ENCODE data around the gene TUBB4A. TPM values are rescaled to one million over a fixed set of nuclear protein-coding genes. Genes with fewer than 3 reads are reported as not detected.

Gene TUBB4A
- total RNA-seq, 6 experiments from 2014 or later: not detected

GRCh38 chr19:6503407-6504201 is 1.5 kb upstream of the TUBB4A start:
- no peak overlapping the region for H3K4me3 Mint-ChIP-seq
- DNase-seq: no peak
- no peak for TF ChIP-seq CTCF (IDR thresholded peaks at IDR 0.05)
- no peaks in the 10 kb centered on the region for H3K4me1 Mint-ChIP-seq (ENCODE audit: low read depth)
- no peaks in the 10 kb centered on the region for H3K9me3 Mint-ChIP-seq
- H3K27ac Mint-ChIP-seq: no peak overlapping the region
- H3K36me3 Mint-ChIP-seq (ENCODE audit: low read depth): no peaks in the 10 kb centered on the region
- peaks cover 17% of the 10 kb centered on the region for H3K27me3 Mint-ChIP-seq (ENCODE audit: insufficient read depth)

- H3K36me3 Mint-ChIP-seq (ENCODE audit: low read depth): no peaks in the 10 kb centered on the region
- no peak for TF ChIP-seq CTCF (IDR thresholded peaks at IDR 0.05)
- DNase-seq: no peak
- H3K9me3 Mint-ChIP-seq: no peaks in the 10 kb centered on the region
- no peak overlapping the region for H3K27ac Mint-ChIP-seq
- no peak overlapping the region for H3K4me3 Mint-ChIP-seq
- H3K27me3 Mint-ChIP-seq (ENCODE audit: insufficient read depth): peaks cover 16% of the 10 kb centered on the region
- no peaks in the 10 kb centered on the region for H3K4me1 Mint-ChIP-seq (ENCODE audit: low read depth)
These were observed 1.0 kb downstream of the TUBB4A start for GRCh38 chr19:6500837-6501739.

GRCh38 chr19:6499052-6499790 is 2.9 kb downstream of the TUBB4A start:
- no peak for TF ChIP-seq CTCF (IDR thresholded peaks at IDR 0.05)
- H3K36me3 Mint-ChIP-seq (ENCODE audit: low read depth): no peaks in the 10 kb centered on the region
- no peak overlapping the region for H3K27ac Mint-ChIP-seq
- peaks cover 14% of the 10 kb centered on the region for H3K27me3 Mint-ChIP-seq (ENCODE audit: insufficient read depth)
- no peak overlapping the region for H3K4me3 Mint-ChIP-seq
- H3K9me3 Mint-ChIP-seq: no peaks in the 10 kb centered on the region
- DNase-seq: no peak
- no peaks in the 10 kb centered on the region for H3K4me1 Mint-ChIP-seq (ENCODE audit: low read depth)

- Mint-ChIP-seq H3K27me3 (ENCODE audit: insufficient read depth) (peaks cover 12% of the 10 kb centered on the region), H3K4me1 (ENCODE audit: low read depth) (no peaks in the 10 kb centered on the region), H3K36me3 (ENCODE audit: low read depth) (no peaks in the 10 kb centered on the region), H3K27ac (no peak overlapping the region), H3K4me3 (no peak overlapping the region), H3K9me3 (no peaks in the 10 kb centered on the region)
- TF ChIP-seq CTCF (IDR thresholded peaks at IDR 0.05): no peak
- DNase-seq: no peak
These were observed 3.6 kb downstream of the TUBB4A start for GRCh38 chr19:6498294-6499036.

- Mint-ChIP-seq H3K4me1 (ENCODE audit: low read depth) (no peaks in the 10 kb centered on the region), H3K27me3 (ENCODE audit: insufficient read depth) (peaks cover 11% of the 10 kb centered on the region), H3K36me3 (ENCODE audit: low read depth) (peaks cover 5% of the 10 kb centered on the region), H3K9me3 (peaks cover 4% of the 10 kb centered on the region; the same call in 1 of the 2 replicates), H3K4me3 (no peak overlapping the region), H3K27ac (no peak overlapping the region)
- TF ChIP-seq CTCF (IDR thresholded peaks at IDR 0.05): no peak
- DNase-seq: no peak
These were observed 6.2 kb downstream of the TUBB4A start for GRCh38 chr19:6495947-6496346.
